ENCODE data around the gene APH1A. TPM values are rescaled to one million over a fixed set of nuclear protein-coding genes. Genes with fewer than 3 reads are reported as not detected.

The APH1A gene
- total and polyA plus RNA-seq, 9 of the 15 experiments (the other 6 are each of a cell fraction or from before 2014, with no cell fraction given): 5.6 to 123 (median 77.0) TPM

- no peak for TF ChIP-seq ZNF699 (CRISPR knock-in tag; IDR thresholded peaks at IDR 0.05; ENCODE audit: insufficient replicate concordance)
- no peak for TF ChIP-seq PHB2 (IDR thresholded peaks at IDR 0.05; ENCODE audit: low read depth)
- TF ChIP-seq KLF13 (tag; IDR thresholded peaks at IDR 0.05; ENCODE audit: borderline replicate concordance, low read depth): no peak
- TF ChIP-seq DLX4 (CRISPR knock-in tag; IDR thresholded peaks at IDR 0.05): no peak
- TF ChIP-seq ZNF644 (tag; IDR thresholded peaks at IDR 0.05; ENCODE audit: low read depth): no peak
- TF ChIP-seq NR1H2 (CRISPR knock-in tag; IDR thresholded peaks at IDR 0.05): no peak
- no peak for TF ChIP-seq TGIF2 (CRISPR knock-in tag; IDR thresholded peaks at IDR 0.05)
- no peak for TF ChIP-seq ZNF212 (CRISPR knock-in tag; IDR thresholded peaks at IDR 0.05)
- no peak for TF ChIP-seq KLF1 (tag; IDR thresholded peaks at IDR 0.05)
- TF ChIP-seq ARID1B (IDR thresholded peaks at IDR 0.05): no peak
- TF ChIP-seq CHD2 (IDR thresholded peaks at IDR 0.05; ENCODE audit: low read depth, low read length): no peak
- TF ChIP-seq JUND (IDR thresholded peaks at IDR 0.05; ENCODE audit: borderline replicate concordance, low read depth, low read length): 0 out of 2 replicates have a peak, but pooled peaks have one; percentile 32
- TF ChIP-seq JUND (tag; IDR thresholded peaks at IDR 0.05; ENCODE audit: borderline replicate concordance, low read depth, low read length): no peak
- TF ChIP-seq, protein P1, sequence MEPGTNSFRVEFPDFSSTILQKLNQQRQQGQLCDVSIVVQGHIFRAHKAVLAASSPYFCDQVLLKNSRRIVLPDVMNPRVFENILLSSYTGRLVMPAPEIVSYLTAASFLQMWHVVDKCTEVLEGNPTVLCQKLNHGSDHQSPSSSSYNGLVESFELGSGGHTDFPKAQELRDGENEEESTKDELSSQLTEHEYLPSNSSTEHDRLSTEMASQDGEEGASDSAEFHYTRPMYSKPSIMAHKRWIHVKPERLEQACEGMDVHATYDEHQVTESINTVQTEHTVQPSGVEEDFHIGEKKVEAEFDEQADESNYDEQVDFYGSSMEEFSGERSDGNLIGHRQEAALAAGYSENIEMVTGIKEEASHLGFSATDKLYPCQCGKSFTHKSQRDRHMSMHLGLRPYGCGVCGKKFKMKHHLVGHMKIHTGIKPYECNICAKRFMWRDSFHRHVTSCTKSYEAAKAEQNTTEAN (CRISPR knock-in tag; IDR thresholded peaks at IDR 0.05): no peak
- no peak for TF ChIP-seq NCOA2 (IDR thresholded peaks at IDR 0.05; ENCODE audit: partially characterized antibody in 2 of 2)
- TF ChIP-seq POLR2A (conservative IDR thresholded peaks at IDR 0.05): no peak
- no peak for TF ChIP-seq KDM4B (IDR thresholded peaks at IDR 0.05; ENCODE audit: borderline replicate concordance in 2 of 2, low read depth in 1 of 2)
- no peak for TF ChIP-seq RFX7 (CRISPR knock-in tag; IDR thresholded peaks at IDR 0.05)
- no peak for TF ChIP-seq LCOR (CRISPR knock-in tag; IDR thresholded peaks at IDR 0.05)
- no peak for TF ChIP-seq SRSF9 (IDR thresholded peaks at IDR 0.05; ENCODE audit: borderline replicate concordance, low read depth, low read length)
- TF ChIP-seq, protein P2, sequence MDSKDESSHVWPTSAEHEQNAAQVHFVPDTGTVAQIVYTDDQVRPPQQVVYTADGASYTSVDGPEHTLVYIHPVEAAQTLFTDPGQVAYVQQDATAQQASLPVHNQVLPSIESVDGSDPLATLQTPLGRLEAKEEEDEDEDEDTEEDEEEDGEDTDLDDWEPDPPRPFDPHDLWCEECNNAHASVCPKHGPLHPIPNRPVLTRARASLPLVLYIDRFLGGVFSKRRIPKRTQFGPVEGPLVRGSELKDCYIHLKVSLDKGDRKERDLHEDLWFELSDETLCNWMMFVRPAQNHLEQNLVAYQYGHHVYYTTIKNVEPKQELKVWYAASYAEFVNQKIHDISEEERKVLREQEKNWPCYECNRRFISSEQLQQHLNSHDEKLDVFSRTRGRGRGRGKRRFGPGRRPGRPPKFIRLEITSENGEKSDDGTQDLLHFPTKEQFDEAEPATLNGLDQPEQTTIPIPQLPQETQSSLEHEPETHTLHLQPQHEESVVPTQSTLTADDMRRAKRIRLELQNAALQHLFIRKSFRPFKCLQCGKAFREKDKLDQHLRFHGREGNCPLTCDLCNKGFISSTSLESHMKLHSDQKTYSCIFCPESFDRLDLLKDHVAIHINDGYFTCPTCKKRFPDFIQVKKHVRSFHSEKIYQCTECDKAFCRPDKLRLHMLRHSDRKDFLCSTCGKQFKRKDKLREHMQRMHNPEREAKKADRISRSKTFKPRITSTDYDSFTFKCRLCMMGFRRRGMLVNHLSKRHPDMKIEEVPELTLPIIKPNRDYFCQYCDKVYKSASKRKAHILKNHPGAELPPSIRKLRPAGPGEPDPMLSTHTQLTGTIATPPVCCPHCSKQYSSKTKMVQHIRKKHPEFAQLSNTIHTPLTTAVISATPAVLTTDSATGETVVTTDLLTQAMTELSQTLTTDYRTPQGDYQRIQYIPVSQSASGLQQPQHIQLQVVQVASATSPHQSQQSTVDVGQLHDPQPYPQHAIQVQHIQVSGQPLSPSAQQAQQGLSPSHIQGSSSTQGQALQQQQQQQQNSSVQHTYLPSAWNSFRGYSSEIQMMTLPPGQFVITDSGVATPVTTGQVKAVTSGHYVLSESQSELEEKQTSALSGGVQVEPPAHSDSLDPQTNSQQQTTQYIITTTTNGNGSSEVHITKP (IDR thresholded peaks at IDR 0.05; ENCODE audit: partially characterized antibody): no peak
- TF ChIP-seq SOX6 (IDR thresholded peaks at IDR 0.05): no peak
Measured at GRCh38 chr1:150235294-150235851, 33.4 kb downstream of the APH1A start (continued).

All from K562 (cell line).